PFSK-1 (cell line): ENCODE data around the gene MYB.

Experiments used
- FOXP2 ChIP-seq: optimal IDR thresholded peaks from 2 replicates; pipeline ENCODE3; 2011; ENCODE audit warnings: borderline replicate concordance, control low read depth, inconsistent platforms; ENCODE audit not compliant: insufficient read depth; ENCODE audit errors: extremely low read length, extremely low read depth
- POLR2AphosphoS5 ChIP-seq: IDR thresholded peaks from 2 replicates; pipeline ENCODE4 v1.6.1; 2012; ENCODE audit warnings: low read depth, mild to moderate bottlenecking, control low read depth, low read length, moderate library complexity
- REST ChIP-seq, 2 experiments: IDR thresholded peaks; 2 replicates each; pipeline versions ENCODE4 v1.6.1 to v1.8.0; 2011 to 2012; ENCODE audit warnings: low read depth in 2 of 2, low read length in 2 of 2, control low read depth in 1 of 2, inconsistent platforms in 1 of 2, mild to moderate bottlenecking in 1 of 2, moderate library complexity in 1 of 2; ENCODE audit not compliant: insufficient read depth in 1 of 2
- SIN3A ChIP-seq: IDR thresholded peaks from 2 replicates; pipeline ENCODE4 v1.6.1; 2012; ENCODE audit warnings: mild to moderate bottlenecking, low read length, moderate library complexity, borderline replicate concordance; ENCODE audit not compliant: insufficient read depth
- TAF1 ChIP-seq: IDR thresholded peaks from 2 replicates; pipeline ENCODE4 v1.6.1; 2012; ENCODE audit warnings: low read length, control low read depth, borderline replicate concordance; ENCODE audit not compliant: insufficient read depth

DNA sequence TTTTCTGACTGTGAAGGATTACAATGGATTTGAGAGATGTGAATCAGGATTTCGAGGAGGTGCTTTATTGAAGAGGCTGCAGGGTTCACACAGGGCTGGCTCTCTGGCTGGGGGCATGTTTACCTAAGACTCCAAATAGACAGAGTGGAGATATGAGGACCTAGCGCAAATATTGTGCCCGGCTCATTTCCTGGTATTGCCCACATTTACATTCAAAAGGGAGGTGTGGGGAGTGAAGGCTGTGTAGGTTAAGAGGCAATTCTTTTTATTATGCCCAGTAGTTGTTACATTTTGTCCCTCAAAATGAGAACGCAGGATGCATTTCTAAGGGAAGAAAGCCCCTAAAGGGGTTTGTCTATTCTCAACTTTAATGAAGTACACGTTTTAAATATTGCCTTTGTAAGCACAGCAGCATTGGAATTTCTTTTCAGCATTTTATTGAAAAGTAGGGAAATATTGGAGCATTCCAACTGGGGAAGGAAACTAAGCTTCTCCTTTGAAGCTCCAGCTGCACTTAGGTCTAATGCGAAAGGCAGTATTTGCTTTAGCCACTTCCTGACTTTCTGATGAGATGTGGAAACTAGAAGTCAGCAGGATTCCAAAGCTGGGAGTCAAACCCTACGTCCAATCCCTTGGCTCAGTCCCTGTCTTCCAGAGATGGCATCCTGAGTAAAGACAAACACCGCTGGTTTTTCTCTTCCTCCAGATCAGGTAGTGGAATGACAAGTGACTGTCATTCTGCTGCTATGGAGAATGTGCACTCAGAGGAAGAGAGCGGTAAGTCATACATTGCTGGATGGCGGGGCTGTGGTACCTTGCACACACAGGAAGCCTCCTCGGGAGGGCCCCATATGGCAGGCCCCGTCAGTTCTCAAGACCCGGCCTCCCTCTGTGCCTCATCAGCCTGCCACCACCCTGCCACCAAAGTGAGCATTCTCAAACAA lies 70.7 kb downstream of the MYB start:
- TF ChIP-seq TAF1 = no peak
- no peak for TF ChIP-seq SIN3A
- TF ChIP-seq POLR2AphosphoS5 = no peak
- TF ChIP-seq FOXP2 = no peak
- TF ChIP-seq REST (IDR thresholded peaks at IDR 0.05; ENCODE audit: insufficient read depth in 1 of 2, low read depth in 2 of 2, low read length in 2 of 2) = no peak
